Lung (tissue), 12 donors: Measurements from ENCODE around the gene MRPS6. TPM values are rescaled to one million over a fixed set of nuclear protein-coding genes. Genes with fewer than 3 reads are reported as not detected.

Source experiments
- ATAC-seq: fragments of 200-7000 bp; cut with Tn5 transposase; one replicate; pipeline ENCODE4 v1.9.1; 2020; ENCODE audit warnings: moderate number of reproducible peaks; ENCODE audit not compliant: insufficient read depth, low FRiP score
- DNase-seq, 3 donors: peaks; one replicate each; pipeline ENCODE4 v3.0.0-alpha.2; 2013 to 2017
- H3K27ac ChIP-seq, 2 donors: one replicate each; pipeline ENCODE4 v1.5.1; 2013; ENCODE audit warnings: mild to moderate bottlenecking in 2 of 2, moderate library complexity in 2 of 2, control low read depth in 1 of 2, inconsistent platforms in 1 of 2, low read depth in 1 of 2, low read length in 1 of 2
- H3K27me3 ChIP-seq, 3 donors: one replicate each; pipeline ENCODE4 v1.5.1; 2013; ENCODE audit warnings: low read length in 2 of 3; ENCODE audit not compliant: control insufficient read depth in 3 of 3, insufficient read depth in 3 of 3
- H3K36me3 ChIP-seq, 4 donors: one replicate each; pipeline ENCODE4 v1.5.1; 2013; ENCODE audit warnings: low read length in 4 of 4, mild to moderate bottlenecking in 1 of 4, moderate library complexity in 1 of 4; ENCODE audit not compliant: control insufficient read depth in 4 of 4, insufficient read depth in 4 of 4
- H3K4me1 ChIP-seq, 5 donors: one replicate each; pipeline ENCODE4 v1.5.1; 2013; ENCODE audit warnings: low read length in 5 of 5, mild to moderate bottlenecking in 2 of 5, moderate library complexity in 1 of 5; ENCODE audit not compliant: control insufficient read depth in 5 of 5, insufficient read depth in 5 of 5
- H3K4me3 ChIP-seq: one replicate; pipeline ENCODE4 v1.5.1; 2013; ENCODE audit warnings: mild to moderate bottlenecking, control low read depth, moderate library complexity
- H3K9ac ChIP-seq, 2 donors: one replicate each; pipeline ENCODE4 v1.5.1; 2013; ENCODE audit warnings: low read length in 2 of 2, control low read depth in 1 of 2; ENCODE audit not compliant: insufficient read depth in 1 of 2
- H3K9me3 ChIP-seq, 4 donors: one replicate each; pipeline ENCODE4 v1.5.1; 2013; ENCODE audit warnings: low read length in 3 of 4, mild to moderate bottlenecking in 1 of 4, moderate library complexity in 1 of 4; ENCODE audit not compliant: control insufficient read depth in 4 of 4, insufficient read depth in 3 of 4
- CTCF ChIP-seq: IDR thresholded peaks from 2 replicates; pipeline ENCODE4 v1.5.1; 2012; ENCODE audit warnings: mild to moderate bottlenecking; ENCODE audit errors: control extremely low read depth, extremely low read depth
- WGBS, 2 donors: extraction: QIAGEN DNeasy Blood & Tissue Kit; methylation state at CpG; one replicate each; pipeline ENCODE4 v1.1.7; 2013; 5-methylcytosine and 5-hydroxymethylcytosine counted together
- polyA plus RNA-seq, 2 donors: library from polyadenylated mRNA; stranded (reverse); fragments of 200-250 nt; gene quantifications; one replicate each; pipeline ENCODE4 v1.2.1, GENCODE V29; 2013
- total RNA-seq, 2 donors: library from RNA; depleted of rRNA in 1 of 2; stranded (reverse); fragments of >200 nt in 1 of 2; gene quantifications; one replicate each; pipeline ENCODE4 v1.2.1, GENCODE V29; 2014 to 2021
- donor health status: control.
- donor health status: control.
- donor health status: Bipolar disorder and iron deficiency.
- donor health status: healthy.
- donor health status: DM: yes; HTN: yes; CAD: no.

MRPS6 gene
- total and polyA plus RNA-seq, 4 donors: 28.4 to 73.9 (median 37.1) TPM

GRCh38 chr21:34189506-34189905 lies 116.1 kb downstream of the MRPS6 start:
- peaks cover 0 to 13% (median 0%) of the 10 kb centered on the region in 5 donors for H3K4me1 ChIP-seq
- H3K27me3 ChIP-seq: no peaks in the 10 kb centered on the region
- no peaks in the 10 kb centered on the region for H3K36me3 ChIP-seq
- no peak overlapping the region for H3K9ac ChIP-seq
- H3K4me3 ChIP-seq: no peak overlapping the region
- DNase-seq (no peak), ATAC-seq (no peak)
- H3K9me3 ChIP-seq: no peaks in the 10 kb centered on the region
- no peak for TF ChIP-seq CTCF
- WGBS, 2 donors: 64 to 77% methylated on average over 3 of the region's 3 CpGs
- H3K27ac ChIP-seq: no peak overlapping the region

GRCh38 chr21:34190576-34191321 lies 117.4 kb downstream of the MRPS6 start:
- no peaks in the 10 kb centered on the region for H3K27me3 ChIP-seq
- H3K27ac ChIP-seq: no peak overlapping the region
- peaks cover 0 to 13% (median 0%) of the 10 kb centered on the region in 5 donors for H3K4me1 ChIP-seq
- no peak for TF ChIP-seq CTCF
- no peaks in the 10 kb centered on the region for H3K9me3 ChIP-seq
- no peak for DNase-seq
- no peak overlapping the region for H3K9ac ChIP-seq
- no peak overlapping the region for H3K4me3 ChIP-seq
- H3K36me3 ChIP-seq: no peaks in the 10 kb centered on the region
- no peak for ATAC-seq
- WGBS, 2 donors: 70 to 82% methylated on average over 7 of the region's 7 CpGs

- TF ChIP-seq CTCF: no peak
- H3K9ac ChIP-seq: no peak overlapping the region
- ATAC-seq: no peak
- H3K27me3 ChIP-seq: no peaks in the 10 kb centered on the region
- peaks cover 0 to 13% (median 0%) of the 10 kb centered on the region in 5 donors for H3K4me1 ChIP-seq
- H3K27ac ChIP-seq: no peak overlapping the region
- H3K9me3 ChIP-seq: no peaks in the 10 kb centered on the region
- H3K4me3 ChIP-seq: no peak overlapping the region
- 56 to 96% methylated on average over 1 of the region's 1 CpG for WGBS, 2 donors
- no peak for DNase-seq
- H3K36me3 ChIP-seq: no peaks in the 10 kb centered on the region
These were observed 118.5 kb downstream of the MRPS6 start for GRCh38 chr21:34191876-34192275.

Other genes starting within 250 kb of the MRPS6 start
- 100 to 1,000 TPM; 146 to 150 TPM for gene ATP5PO, start 157.8 kb upstream of the MRPS6 start, total RNA-seq
- 100 to 1,000 TPM; 201 to 287 TPM for gene ATP5PO, start 157.8 kb upstream of the MRPS6 start, polyA plus RNA-seq
- 10 to 100 TPM; 10.9 to 49.1 TPM for gene SLC5A3, start within 50 bp of the MRPS6 start, total RNA-seq
- gene SLC5A3, start within 50 bp of the MRPS6 start, polyA plus RNA-seq: 1 to 10 TPM; 1.8 to 3.1 TPM